ENCODE results near the gene WSCD2.

The WSCD2 gene

GRCh38 chr12:108099073-108099472, 30.0 kb upstream of the WSCD2 start:
- H3K4me3 ChIP-seq (ENCODE audit: low read length), result no peak overlapping the region
- H3K36me3 ChIP-seq (ENCODE audit: insufficient read depth, low read length), result no peaks in the 10 kb centered on the region
- H3K27me3 ChIP-seq (ENCODE audit: insufficient read depth, low read length), result peaks cover 2% of the 10 kb centered on the region
- no peaks in the 10 kb centered on the region for H3K9me3 ChIP-seq (ENCODE audit: low read length)
- no peak overlapping the region for H2AFZ ChIP-seq (ENCODE audit: low read depth, low read length)
- no peaks in the 10 kb centered on the region for H3K4me1 ChIP-seq (ENCODE audit: insufficient read depth, low read length)

GRCh38 chr12:108099778-108100489, 29.2 kb upstream of the WSCD2 start:
- no peaks in the 10 kb centered on the region for H3K4me1 ChIP-seq (ENCODE audit: insufficient read depth, low read length)
- no peak overlapping the region for H2AFZ ChIP-seq (ENCODE audit: low read depth, low read length)
- no peaks in the 10 kb centered on the region for H3K36me3 ChIP-seq (ENCODE audit: insufficient read depth, low read length)
- H3K9me3 ChIP-seq (ENCODE audit: low read length), result no peaks in the 10 kb centered on the region
- no peaks in the 10 kb centered on the region for H3K27me3 ChIP-seq (ENCODE audit: insufficient read depth, low read length)
- H3K4me3 ChIP-seq (ENCODE audit: low read length), result no peak overlapping the region

- Histone ChIP-seq H2AFZ (ENCODE audit: low read depth, low read length) (no peak overlapping the region), H3K36me3 (ENCODE audit: insufficient read depth, low read length) (no peaks in the 10 kb centered on the region), H3K4me3 (ENCODE audit: low read length) (no peak overlapping the region), H3K27me3 (ENCODE audit: insufficient read depth, low read length) (no peaks in the 10 kb centered on the region), H3K9me3 (ENCODE audit: low read length) (no peaks in the 10 kb centered on the region), H3K4me1 (ENCODE audit: insufficient read depth, low read length) (no peaks in the 10 kb centered on the region)
Observed at GRCh38 chr12:108101605-108102175, 27.4 kb upstream of the WSCD2 start.

- Histone ChIP-seq H3K27me3 (ENCODE audit: insufficient read depth, low read length) (no peaks in the 10 kb centered on the region), H3K4me3 (ENCODE audit: low read length) (no peak overlapping the region)
Observed at GRCh38 chr12:108102363-108102762, 26.7 kb upstream of the WSCD2 start.

GRCh38 chr12:108103087-108103486, 26.0 kb upstream of the WSCD2 start:
- Histone ChIP-seq H3K36me3 (ENCODE audit: insufficient read depth, low read length) (no peaks in the 10 kb centered on the region), H3K4me3 (ENCODE audit: low read length) (no peak overlapping the region), H3K27me3 (ENCODE audit: insufficient read depth, low read length) (no peaks in the 10 kb centered on the region), H2AFZ (ENCODE audit: low read depth, low read length) (no peak overlapping the region), H3K4me1 (ENCODE audit: insufficient read depth, low read length) (no peaks in the 10 kb centered on the region), H3K9me3 (ENCODE audit: low read length) (no peaks in the 10 kb centered on the region)

More at GRCh38 chr12:108102363-108102762, 26.7 kb upstream of the WSCD2 start:
- no peaks in the 10 kb centered on the region for H3K9me3 ChIP-seq (ENCODE audit: low read length)
- no peaks in the 10 kb centered on the region for H3K36me3 ChIP-seq (ENCODE audit: insufficient read depth, low read length)
- no peak overlapping the region for H2AFZ ChIP-seq (ENCODE audit: low read depth, low read length)
- no peaks in the 10 kb centered on the region for H3K4me1 ChIP-seq (ENCODE audit: insufficient read depth, low read length)

GRCh38 chr12:108103517-108103916, 25.6 kb upstream of the WSCD2 start:
- no peak overlapping the region for H3K4me3 ChIP-seq (ENCODE audit: low read length)
- H2AFZ ChIP-seq (ENCODE audit: low read depth, low read length), result no peak overlapping the region
- H3K9me3 ChIP-seq (ENCODE audit: low read length), result no peaks in the 10 kb centered on the region
- no peaks in the 10 kb centered on the region for H3K27me3 ChIP-seq (ENCODE audit: insufficient read depth, low read length)
- H3K4me1 ChIP-seq (ENCODE audit: insufficient read depth, low read length), result no peaks in the 10 kb centered on the region
- H3K36me3 ChIP-seq (ENCODE audit: insufficient read depth, low read length), result no peaks in the 10 kb centered on the region

GRCh38 chr12:108104657-108105056, 24.4 kb upstream of the WSCD2 start:
- Histone ChIP-seq H3K9me3 (ENCODE audit: low read length) (no peaks in the 10 kb centered on the region), H3K27me3 (ENCODE audit: insufficient read depth, low read length) (no peaks in the 10 kb centered on the region), H3K4me3 (ENCODE audit: low read length) (no peak overlapping the region), H3K36me3 (ENCODE audit: insufficient read depth, low read length) (no peaks in the 10 kb centered on the region), H2AFZ (ENCODE audit: low read depth, low read length) (no peak overlapping the region), H3K4me1 (ENCODE audit: insufficient read depth, low read length) (no peaks in the 10 kb centered on the region)

- H3K4me3 ChIP-seq (ENCODE audit: low read length), result no peak overlapping the region
- H3K27me3 ChIP-seq (ENCODE audit: insufficient read depth, low read length), result no peaks in the 10 kb centered on the region
- no peaks in the 10 kb centered on the region for H3K36me3 ChIP-seq (ENCODE audit: insufficient read depth, low read length)
- H2AFZ ChIP-seq (ENCODE audit: low read depth, low read length), result no peak overlapping the region
- no peaks in the 10 kb centered on the region for H3K4me1 ChIP-seq (ENCODE audit: insufficient read depth, low read length)
- no peaks in the 10 kb centered on the region for H3K9me3 ChIP-seq (ENCODE audit: low read length)
Observed at GRCh38 chr12:108106599-108106998, 22.5 kb upstream of the WSCD2 start.

GRCh38 chr12:108107293-108107692, 21.8 kb upstream of the WSCD2 start:
- Histone ChIP-seq H3K4me1 (ENCODE audit: insufficient read depth, low read length) (no peaks in the 10 kb centered on the region), H3K27me3 (ENCODE audit: insufficient read depth, low read length) (no peaks in the 10 kb centered on the region), H3K4me3 (ENCODE audit: low read length) (no peak overlapping the region), H3K36me3 (ENCODE audit: insufficient read depth, low read length) (no peaks in the 10 kb centered on the region), H2AFZ (ENCODE audit: low read depth, low read length) (no peak overlapping the region), H3K9me3 (ENCODE audit: low read length) (no peaks in the 10 kb centered on the region)

- no peak overlapping the region for H2AFZ ChIP-seq (ENCODE audit: low read depth, low read length)
- no peaks in the 10 kb centered on the region for H3K4me1 ChIP-seq (ENCODE audit: insufficient read depth, low read length)
- no peaks in the 10 kb centered on the region for H3K27me3 ChIP-seq (ENCODE audit: insufficient read depth, low read length)
- H3K9me3 ChIP-seq (ENCODE audit: low read length), result no peaks in the 10 kb centered on the region
- H3K4me3 ChIP-seq (ENCODE audit: low read length), result no peak overlapping the region
- H3K36me3 ChIP-seq (ENCODE audit: insufficient read depth, low read length), result no peaks in the 10 kb centered on the region
Observed at GRCh38 chr12:108109504-108109903, 19.6 kb upstream of the WSCD2 start.

GRCh38 chr12:108109954-108110353, 19.1 kb upstream of the WSCD2 start:
- Histone ChIP-seq H2AFZ (ENCODE audit: low read depth, low read length) (no peak overlapping the region), H3K36me3 (ENCODE audit: insufficient read depth, low read length) (no peaks in the 10 kb centered on the region), H3K27me3 (ENCODE audit: insufficient read depth, low read length) (no peaks in the 10 kb centered on the region), H3K4me3 (ENCODE audit: low read length) (no peak overlapping the region), H3K9me3 (ENCODE audit: low read length) (no peaks in the 10 kb centered on the region), H3K4me1 (ENCODE audit: insufficient read depth, low read length) (no peaks in the 10 kb centered on the region)

- Histone ChIP-seq H3K9me3 (ENCODE audit: low read length) (no peaks in the 10 kb centered on the region), H3K4me1 (ENCODE audit: insufficient read depth, low read length) (no peaks in the 10 kb centered on the region), H3K36me3 (ENCODE audit: insufficient read depth, low read length) (no peaks in the 10 kb centered on the region), H3K4me3 (ENCODE audit: low read length) (no peak overlapping the region), H3K27me3 (ENCODE audit: insufficient read depth, low read length) (no peaks in the 10 kb centered on the region), H2AFZ (ENCODE audit: low read depth, low read length) (no peak overlapping the region)
Observed at GRCh38 chr12:108110844-108111243, 18.2 kb upstream of the WSCD2 start.

- Histone ChIP-seq H3K36me3 (ENCODE audit: insufficient read depth, low read length) (no peaks in the 10 kb centered on the region), H2AFZ (ENCODE audit: low read depth, low read length) (no peak overlapping the region), H3K4me3 (ENCODE audit: low read length) (no peak overlapping the region), H3K9me3 (ENCODE audit: low read length) (no peaks in the 10 kb centered on the region), H3K27me3 (ENCODE audit: insufficient read depth, low read length) (no peaks in the 10 kb centered on the region), H3K4me1 (ENCODE audit: insufficient read depth, low read length) (peaks cover 4% of the 10 kb centered on the region)
Observed at GRCh38 chr12:108112832-108113556, 16.1 kb upstream of the WSCD2 start.
